Measurements from ENCODE around the gene MAP4K4.
"Not testable (repeated sequence)": the region's sequence is repeated elsewhere in the genome, so short reads cannot be mapped to it uniquely, and the experiment has no call there.

MAP4K4 gene

GRCh38 chr2:101738649-101739048 lies 41.1 kb downstream of the MAP4K4 start:
- Mint-ChIP-seq H3K4me3 (no peak overlapping the region), H3K36me3 (no peaks in the 10 kb centered on the region), H3K4me1 (ENCODE audit: low read depth) (peaks cover 88% of the 10 kb centered on the region), H3K27me3 (no peaks in the 10 kb centered on the region), H3K27ac (no peak overlapping the region), H3K9me3 (ENCODE audit: low read depth) (no peaks in the 10 kb centered on the region)

- Mint-ChIP-seq H3K9me3 (ENCODE audit: low read depth) (no peaks in the 10 kb centered on the region), H3K27ac (no peak overlapping the region), H3K4me1 (ENCODE audit: low read depth) (peaks cover 88% of the 10 kb centered on the region), H3K36me3 (no peaks in the 10 kb centered on the region), H3K4me3 (no peak overlapping the region), H3K27me3 (no peaks in the 10 kb centered on the region)
Measured at GRCh38 chr2:101740555-101740964, 43.1 kb downstream of the MAP4K4 start.

DNA sequence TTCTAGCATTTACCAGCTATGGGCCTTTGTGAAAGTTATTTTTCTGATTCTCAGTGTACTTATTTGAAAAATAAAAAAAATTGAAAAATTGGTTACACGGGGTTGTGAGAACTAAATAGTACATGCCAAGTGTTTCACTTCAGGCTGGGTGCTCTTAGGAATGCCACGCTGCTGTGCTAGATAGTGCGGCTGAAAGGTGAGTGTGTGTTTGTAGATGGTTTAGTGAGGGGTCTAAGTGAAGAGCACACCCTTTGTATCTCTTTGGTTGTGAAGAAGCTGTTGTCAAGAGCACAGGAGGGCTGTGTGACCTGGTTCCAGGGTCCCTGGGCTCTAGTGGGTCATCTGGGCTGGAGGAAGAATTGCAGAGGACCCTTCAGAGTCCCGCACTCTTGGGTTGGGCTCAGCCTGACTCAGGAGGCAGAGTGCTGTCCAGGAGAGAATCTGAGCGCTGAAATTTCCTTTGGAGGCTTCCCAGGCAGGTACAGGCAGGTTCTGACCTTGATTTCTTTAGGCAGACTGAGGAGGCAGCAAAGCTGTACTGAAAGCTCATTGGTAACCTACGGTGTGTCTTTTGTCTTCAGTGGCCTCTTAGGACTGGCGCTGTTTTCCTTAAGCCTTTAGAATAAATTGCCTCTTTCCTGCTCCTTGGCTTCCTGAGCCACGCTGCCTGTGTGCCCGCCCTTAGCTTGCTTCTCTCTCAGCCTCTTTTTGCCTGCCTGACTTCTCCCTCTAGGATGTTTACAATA lies 44.4 kb downstream of the MAP4K4 start:
- H3K4me3 Mint-ChIP-seq, result peak overlapping the region; percentile 9
- no peaks in the 10 kb centered on the region for H3K36me3 Mint-ChIP-seq
- peak overlapping the region; percentile 85 for H3K27ac Mint-ChIP-seq
- no peaks in the 10 kb centered on the region for H3K9me3 Mint-ChIP-seq (ENCODE audit: low read depth)
- H3K4me1 Mint-ChIP-seq (ENCODE audit: low read depth), result peaks cover 88% of the 10 kb centered on the region
- H3K27me3 Mint-ChIP-seq, result no peaks in the 10 kb centered on the region

GRCh38 chr2:101742547-101742946 lies 45.0 kb downstream of the MAP4K4 start:
- no peaks in the 10 kb centered on the region for H3K27me3 Mint-ChIP-seq
- H3K4me3 Mint-ChIP-seq, result no peak overlapping the region
- no peaks in the 10 kb centered on the region for H3K36me3 Mint-ChIP-seq
- peak overlapping the region; percentile 85 for H3K27ac Mint-ChIP-seq
- no peaks in the 10 kb centered on the region for H3K9me3 Mint-ChIP-seq (ENCODE audit: low read depth)
- peaks cover 86% of the 10 kb centered on the region for H3K4me1 Mint-ChIP-seq (ENCODE audit: low read depth)

DNA sequence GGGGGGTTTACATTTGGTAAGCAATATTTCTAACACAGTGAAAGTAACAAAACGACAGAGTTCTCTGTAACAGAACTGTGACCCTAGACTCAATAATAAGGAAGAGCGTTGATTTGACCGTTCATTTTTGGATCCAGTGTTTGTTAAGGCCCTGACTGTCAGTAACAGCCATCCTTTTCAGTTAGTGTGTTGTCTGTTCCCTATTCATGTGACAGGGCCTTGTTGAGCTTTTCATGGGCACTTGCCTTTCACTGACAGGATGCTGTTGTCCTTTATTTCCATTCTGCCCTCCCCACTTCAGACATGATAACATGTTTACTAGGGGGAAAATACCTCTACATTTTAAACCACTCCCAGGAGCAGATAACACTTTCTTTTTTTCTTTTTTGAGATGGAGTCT lies 45.8 kb downstream of the MAP4K4 start:
- H3K36me3 Mint-ChIP-seq, result no peaks in the 10 kb centered on the region
- peak overlapping the region; percentile 14 for H3K4me3 Mint-ChIP-seq
- H3K27me3 Mint-ChIP-seq, result no peaks in the 10 kb centered on the region
- H3K27ac Mint-ChIP-seq, result peak overlapping the region; percentile 50
- H3K4me1 Mint-ChIP-seq (ENCODE audit: low read depth), result peaks cover 84% of the 10 kb centered on the region
- no peaks in the 10 kb centered on the region for H3K9me3 Mint-ChIP-seq (ENCODE audit: low read depth)

DNA sequence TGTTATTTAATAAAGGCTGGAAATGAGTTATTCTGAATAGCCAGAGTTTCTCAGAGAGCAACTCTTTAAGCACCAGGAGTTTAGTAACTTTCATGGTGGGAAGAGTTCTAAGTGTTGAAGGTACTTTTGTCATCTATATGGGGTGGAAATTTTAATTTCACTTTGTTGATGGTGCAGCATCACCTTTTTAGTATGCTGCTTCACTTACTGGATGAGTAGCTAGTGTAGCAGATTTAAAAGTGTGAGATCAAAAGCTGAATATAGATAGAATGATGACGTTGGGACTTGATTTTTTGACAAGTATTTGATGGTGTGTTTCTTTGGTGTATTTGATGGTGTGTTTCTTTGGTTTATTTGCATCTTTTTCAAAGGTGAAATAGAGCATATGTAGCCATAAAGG lies 47.3 kb downstream of the MAP4K4 start:
- Mint-ChIP-seq H3K4me1 (ENCODE audit: low read depth) (peaks cover 72% of the 10 kb centered on the region), H3K9me3 (ENCODE audit: low read depth) (no peaks in the 10 kb centered on the region), H3K36me3 (no peaks in the 10 kb centered on the region), H3K27me3 (no peaks in the 10 kb centered on the region), H3K4me3 (peak overlapping the region; percentile 2), H3K27ac (peak overlapping the region; percentile 30)

DNA sequence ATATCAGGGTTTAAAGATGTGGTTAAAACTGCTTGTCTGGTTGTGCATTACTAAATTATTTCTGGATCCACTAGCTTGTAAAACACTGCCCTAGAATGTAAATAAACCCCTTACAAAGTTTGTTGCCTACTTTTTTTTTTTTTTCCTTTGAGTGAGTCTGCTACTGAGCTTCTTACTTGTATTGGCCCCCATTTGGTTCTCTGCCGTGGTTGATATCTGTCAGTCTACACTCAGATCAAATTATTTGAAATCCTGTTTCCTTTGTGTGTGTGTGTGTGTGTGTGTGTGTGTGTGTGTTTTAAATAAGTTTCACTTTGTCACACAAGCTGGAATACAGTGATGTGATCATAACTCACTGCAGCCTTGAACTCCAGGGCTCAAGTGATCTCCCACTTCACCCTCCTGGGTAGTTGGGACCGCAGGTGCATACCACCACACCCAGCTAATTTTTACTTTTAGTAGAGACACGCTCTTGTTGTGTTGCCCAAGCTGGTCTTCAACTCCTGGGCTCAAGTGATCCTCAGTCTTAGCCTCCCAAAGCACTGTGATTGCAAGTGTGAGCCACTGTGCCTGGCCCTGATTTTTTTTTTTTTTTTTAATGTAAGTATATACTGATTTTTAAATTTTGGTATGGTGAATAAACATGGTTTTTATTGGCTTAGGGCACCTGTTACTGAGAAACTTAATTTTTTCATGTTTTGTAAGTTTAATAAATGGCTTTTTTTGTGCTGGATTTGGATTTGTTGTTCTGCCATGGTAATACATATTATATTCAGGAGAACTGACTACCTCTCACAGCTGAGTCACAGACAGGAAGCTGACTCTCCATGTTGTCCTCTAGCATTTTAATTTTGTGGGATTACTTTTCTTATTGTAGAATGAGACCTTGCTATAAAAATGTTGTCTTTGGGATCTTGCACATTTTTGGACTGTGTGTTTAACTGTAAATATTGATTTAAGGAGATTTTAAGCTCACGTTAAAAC lies 48.5 kb downstream of the MAP4K4 start:
- Mint-ChIP-seq H3K27ac (peak overlapping the region; percentile 75), H3K9me3 (ENCODE audit: low read depth) (no peaks in the 10 kb centered on the region), H3K27me3 (no peaks in the 10 kb centered on the region), H3K36me3 (no peaks in the 10 kb centered on the region), H3K4me3 (peak overlapping the region; percentile 38), H3K4me1 (ENCODE audit: low read depth) (peaks cover 69% of the 10 kb centered on the region)

- Mint-ChIP-seq H3K4me1 (ENCODE audit: low read depth) (peaks cover 73% of the 10 kb centered on the region), H3K36me3 (no peaks in the 10 kb centered on the region), H3K27ac (no peak overlapping the region), H3K4me3 (no peak overlapping the region), H3K27me3 (no peaks in the 10 kb centered on the region), H3K9me3 (ENCODE audit: low read depth) (no peaks in the 10 kb centered on the region)
Measured at GRCh38 chr2:101748000-101748399, 50.5 kb downstream of the MAP4K4 start.

DNA sequence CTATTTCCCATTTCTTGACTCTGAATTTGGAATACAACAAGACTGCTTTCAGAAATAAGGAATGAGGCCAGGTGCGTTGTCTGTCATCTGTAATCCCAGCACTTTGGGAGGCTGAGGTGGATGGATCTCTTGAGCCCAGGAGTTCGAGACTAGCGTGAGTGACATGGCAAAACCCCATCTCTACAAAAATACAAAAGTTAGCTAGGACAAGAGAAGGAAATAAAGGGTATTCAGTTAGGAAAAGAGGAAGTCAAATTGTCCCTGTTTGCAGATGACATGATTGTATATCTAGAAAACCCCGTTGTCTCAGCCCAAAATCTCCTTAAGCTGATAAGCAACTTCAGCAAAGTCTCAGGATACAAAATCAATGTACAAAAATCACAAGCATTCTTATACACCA lies 51.0 kb downstream of the MAP4K4 start:
- not testable (repeated sequence) for H3K27ac Mint-ChIP-seq

DNA sequence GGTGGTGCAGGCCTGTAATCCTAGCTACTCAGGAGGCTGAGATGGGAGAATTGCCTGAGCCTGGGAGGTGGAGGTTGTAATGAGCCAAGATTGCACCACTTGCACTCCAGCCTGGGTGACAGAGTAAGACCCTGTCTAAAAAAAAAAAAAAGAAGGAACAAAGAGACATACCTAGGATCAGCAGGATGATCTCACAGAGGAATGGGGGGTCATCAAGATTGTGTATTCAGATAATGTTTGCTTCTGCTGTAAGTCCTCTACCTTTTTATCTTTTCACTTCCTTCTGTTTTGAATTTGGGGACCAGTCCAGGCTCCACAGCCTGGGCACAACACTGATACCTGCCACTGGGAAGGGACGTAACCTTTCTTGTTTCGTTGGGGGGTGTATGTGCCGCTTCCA lies 53.2 kb downstream of the MAP4K4 start:
- Mint-ChIP-seq H3K9me3 (ENCODE audit: low read depth) (no peaks in the 10 kb centered on the region), H3K4me3 (no peak overlapping the region), H3K4me1 (ENCODE audit: low read depth) (peaks cover 75% of the 10 kb centered on the region), H3K27ac (peak overlapping the region; percentile 38), H3K36me3 (no peaks in the 10 kb centered on the region), H3K27me3 (no peaks in the 10 kb centered on the region)

More for the DNA sequence above, 51.0 kb downstream of the MAP4K4 start:
- not testable (repeated sequence) for H3K4me3 Mint-ChIP-seq; H3K27me3 Mint-ChIP-seq; H3K36me3 Mint-ChIP-seq; H3K9me3 Mint-ChIP-seq (ENCODE audit: low read depth)
- peaks cover 73% of the 10 kb centered on the region for H3K4me1 Mint-ChIP-seq (ENCODE audit: low read depth)

- no peak overlapping the region for H3K27ac Mint-ChIP-seq
Measured at GRCh38 chr2:101751276-101751815, 53.8 kb downstream of the MAP4K4 start.

DNA sequence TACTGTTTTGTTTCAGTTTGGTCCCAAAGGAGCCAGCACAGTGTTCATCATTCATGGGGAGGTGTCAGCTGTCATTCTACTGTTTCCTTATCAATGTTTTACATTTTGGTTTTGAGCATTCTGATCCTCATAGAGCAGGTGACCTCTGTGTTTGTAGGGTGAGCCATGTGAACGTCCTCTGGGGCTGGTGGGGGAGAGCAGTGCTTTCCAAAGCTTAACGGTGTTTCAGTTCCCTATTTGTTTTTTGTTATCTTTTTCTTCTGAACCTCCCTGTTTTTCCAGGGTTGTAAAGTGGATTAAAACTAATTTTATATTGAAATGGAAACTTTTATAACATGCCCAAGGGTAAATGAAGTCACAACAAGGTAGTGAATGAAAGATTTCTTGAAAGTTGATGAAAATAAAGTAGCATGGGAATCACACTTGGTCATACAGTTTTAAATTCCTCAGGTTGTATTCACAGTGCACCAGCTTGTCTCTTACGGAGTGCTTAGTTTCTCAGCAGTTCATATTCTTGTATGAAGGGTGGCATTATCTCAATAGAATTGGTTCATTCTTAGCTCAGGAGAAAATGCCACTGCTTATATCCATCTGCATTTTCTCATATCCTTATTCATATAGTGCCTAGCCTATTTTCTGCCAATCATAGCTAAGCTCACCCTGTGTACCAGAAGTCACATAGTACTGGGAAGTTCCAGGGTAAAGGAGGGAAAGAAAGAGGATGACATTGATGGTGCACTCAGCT lies 54.5 kb downstream of the MAP4K4 start:
- H3K9me3 Mint-ChIP-seq (ENCODE audit: low read depth), result no peaks in the 10 kb centered on the region
- H3K36me3 Mint-ChIP-seq, result no peaks in the 10 kb centered on the region
- H3K4me3 Mint-ChIP-seq, result no peak overlapping the region
- H3K27me3 Mint-ChIP-seq, result no peaks in the 10 kb centered on the region
- H3K4me1 Mint-ChIP-seq (ENCODE audit: low read depth), result peaks cover 75% of the 10 kb centered on the region
- H3K27ac Mint-ChIP-seq, result peak overlapping the region; percentile 8

More at GRCh38 chr2:101751276-101751815, 53.8 kb downstream of the MAP4K4 start:
- peaks cover 75% of the 10 kb centered on the region for H3K4me1 Mint-ChIP-seq (ENCODE audit: low read depth)
- H3K27me3 Mint-ChIP-seq, result no peaks in the 10 kb centered on the region
- H3K9me3 Mint-ChIP-seq (ENCODE audit: low read depth), result no peaks in the 10 kb centered on the region
- peak overlapping the region; percentile 17 for H3K4me3 Mint-ChIP-seq
- no peaks in the 10 kb centered on the region for H3K36me3 Mint-ChIP-seq

- no peak overlapping the region for H3K4me3 Mint-ChIP-seq
- no peaks in the 10 kb centered on the region for H3K36me3 Mint-ChIP-seq
- peaks cover 76% of the 10 kb centered on the region for H3K4me1 Mint-ChIP-seq (ENCODE audit: low read depth)
- no peaks in the 10 kb centered on the region for H3K27me3 Mint-ChIP-seq
- peak overlapping the region; percentile 18 for H3K27ac Mint-ChIP-seq
- H3K9me3 Mint-ChIP-seq (ENCODE audit: low read depth), result no peaks in the 10 kb centered on the region
Measured at GRCh38 chr2:101752716-101753616, 55.5 kb downstream of the MAP4K4 start.
